Measurements from ENCODE around the gene NBL1. TPM values are rescaled to one million over a fixed set of nuclear protein-coding genes. Genes with fewer than 3 reads are reported as not detected.

NBL1 gene
- polyA plus RNA-seq, 3 donors = 0.07 TPM; not detected in 2

DNA sequence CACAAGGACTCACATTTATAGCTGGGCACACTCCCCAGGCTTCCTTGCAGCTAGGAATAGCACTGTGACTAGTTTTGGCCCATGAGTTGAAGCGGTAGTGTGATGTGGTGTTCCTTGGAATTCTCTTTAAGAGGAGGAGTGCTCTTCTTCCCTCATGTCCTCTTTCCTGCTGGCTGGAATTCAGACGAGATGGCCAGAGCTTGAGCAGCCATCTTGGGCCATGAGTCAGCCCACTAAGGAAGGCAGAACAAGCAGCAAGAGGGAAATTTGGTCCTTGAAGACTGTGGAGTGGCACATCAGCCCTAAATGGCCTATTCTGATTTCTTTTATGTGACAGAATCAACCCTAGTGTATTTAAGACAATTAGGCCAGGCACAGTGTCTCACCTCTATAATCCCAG, 40.6 kb downstream of the NBL1 start:
- Mint-ChIP-seq H3K27me3 (ENCODE audit: low read depth in 3 of 3) (peaks cover 0 to 3% (median 0%) of the 10 kb centered on the region in 3 donors), H3K4me3 (no peak overlapping the region), H3K27ac (no peak overlapping the region), H3K4me1 (no peaks in the 10 kb centered on the region), H3K36me3 (peaks cover 33 to 35% of the 10 kb centered on the region in 2 donors), H3K9me3 (peaks cover 2 to 10% (median 9%) of the 10 kb centered on the region in 7 donors)
- Histone ChIP-seq H3K9ac (ENCODE audit: insufficient read depth, low read length, poor library complexity, severe bottlenecking) (no peak overlapping the region), H3K79me2 (ENCODE audit: insufficient read depth, low read length) (no peaks in the 10 kb centered on the region), H3K4me2 (replicated peaks; ENCODE audit: extremely low read depth, low read length, poor library complexity, severe bottlenecking) (no peak overlapping the region), H2AFZ (ENCODE audit: insufficient read depth, low read depth, low read length, poor library complexity, severe bottlenecking) (no peak overlapping the region), H3K27ac (ENCODE audit: low read depth in 1 of 2, low read length in 2 of 2) (no peak overlapping the region), H3K27me3 (ENCODE audit: control insufficient read depth in 2 of 2, insufficient read depth in 2 of 2, low read length in 2 of 2) (no peaks in the 10 kb centered on the region), H3K36me3 (replicated peaks in 1 of 2; ENCODE audit: control insufficient read depth in 1 of 2, insufficient read depth in 2 of 2, low read length in 2 of 2) (peaks cover 8 to 35% of the 10 kb centered on the region in 2 donors), H3K4me1 (ENCODE audit: control insufficient read depth in 1 of 2, insufficient read depth in 2 of 2, low read length in 2 of 2) (no peaks in the 10 kb centered on the region), H4K20me1 (ENCODE audit: insufficient read depth, low read length) (no peaks in the 10 kb centered on the region), H3K9me3 (replicated peaks in 1 of 2; ENCODE audit: control insufficient read depth in 1 of 2, insufficient read depth in 1 of 2, low read length in 2 of 2) (peaks cover 3 to 9% of the 10 kb centered on the region in 2 donors), H3K4me3 (replicated peaks in 1 of 3; ENCODE audit: low read depth in 2 of 3, low read length in 3 of 3) (no peak overlapping the region)
- WGBS (ENCODE audit: insufficient coverage) = 100% methylated on average over 1 of the region's 2 CpGs
- TF ChIP-seq, protein P1, sequence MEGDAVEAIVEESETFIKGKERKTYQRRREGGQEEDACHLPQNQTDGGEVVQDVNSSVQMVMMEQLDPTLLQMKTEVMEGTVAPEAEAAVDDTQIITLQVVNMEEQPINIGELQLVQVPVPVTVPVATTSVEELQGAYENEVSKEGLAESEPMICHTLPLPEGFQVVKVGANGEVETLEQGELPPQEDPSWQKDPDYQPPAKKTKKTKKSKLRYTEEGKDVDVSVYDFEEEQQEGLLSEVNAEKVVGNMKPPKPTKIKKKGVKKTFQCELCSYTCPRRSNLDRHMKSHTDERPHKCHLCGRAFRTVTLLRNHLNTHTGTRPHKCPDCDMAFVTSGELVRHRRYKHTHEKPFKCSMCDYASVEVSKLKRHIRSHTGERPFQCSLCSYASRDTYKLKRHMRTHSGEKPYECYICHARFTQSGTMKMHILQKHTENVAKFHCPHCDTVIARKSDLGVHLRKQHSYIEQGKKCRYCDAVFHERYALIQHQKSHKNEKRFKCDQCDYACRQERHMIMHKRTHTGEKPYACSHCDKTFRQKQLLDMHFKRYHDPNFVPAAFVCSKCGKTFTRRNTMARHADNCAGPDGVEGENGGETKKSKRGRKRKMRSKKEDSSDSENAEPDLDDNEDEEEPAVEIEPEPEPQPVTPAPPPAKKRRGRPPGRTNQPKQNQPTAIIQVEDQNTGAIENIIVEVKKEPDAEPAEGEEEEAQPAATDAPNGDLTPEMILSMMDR (IDR thresholded peaks at IDR 0.05) = no peak
- intact Hi-C loops (cut with micrococcal nuclease) = no loop called here
- no peak for DNase-seq

DNA sequence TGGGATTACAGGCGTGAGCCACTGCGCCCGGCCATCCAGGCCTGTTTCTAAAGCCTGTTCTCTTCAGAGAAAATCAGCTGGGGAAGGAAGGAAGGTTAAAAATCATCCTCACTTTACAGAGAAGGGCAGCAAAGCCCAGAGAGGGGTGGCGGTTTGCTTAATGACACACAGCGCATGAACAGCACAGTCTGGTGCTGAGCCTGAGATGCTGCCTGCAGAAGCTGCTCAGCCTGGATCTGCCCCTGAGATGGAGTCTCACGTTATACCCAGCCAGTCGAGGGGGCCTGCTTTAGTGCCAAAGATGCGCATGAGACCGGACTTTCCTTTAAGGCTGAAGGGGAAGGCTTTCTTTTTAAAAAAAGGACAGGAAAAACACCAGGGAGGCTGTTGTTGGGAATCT, 41.9 kb downstream of the NBL1 start:
- TF ChIP-seq, protein P1 (IDR thresholded peaks at IDR 0.05) = no peak
- Mint-ChIP-seq H3K4me3 (no peak overlapping the region), H3K9me3 (peaks cover 15 to 23% (median 21%) of the 10 kb centered on the region in 7 donors), H3K4me1 (no peaks in the 10 kb centered on the region), H3K27ac (no peak overlapping the region), H3K27me3 (ENCODE audit: low read depth in 3 of 3) (peaks cover 0 to 2% (median 0%) of the 10 kb centered on the region in 3 donors), H3K36me3 (peaks cover 44 to 46% of the 10 kb centered on the region in 2 donors)
- no peaks in the 10 kb centered on the region for H4K20me1 ChIP-seq (ENCODE audit: insufficient read depth, low read length)
- intact Hi-C loops (cut with micrococcal nuclease) = no loop called here
- no peaks in the 10 kb centered on the region for H3K4me1 ChIP-seq (ENCODE audit: control insufficient read depth in 1 of 2, insufficient read depth in 2 of 2, low read length in 2 of 2)
- no peak for DNase-seq
- H3K9ac ChIP-seq (ENCODE audit: insufficient read depth, low read length, poor library complexity, severe bottlenecking) = no peak overlapping the region
- 83% methylated on average over 5 of the region's 9 CpGs for WGBS (ENCODE audit: insufficient coverage)
- no peak overlapping the region for H2AFZ ChIP-seq (ENCODE audit: insufficient read depth, low read depth, low read length, poor library complexity, severe bottlenecking)
- H3K9me3 ChIP-seq (replicated peaks in 1 of 2; ENCODE audit: control insufficient read depth in 1 of 2, insufficient read depth in 1 of 2, low read length in 2 of 2) = peaks cover 14 to 21% of the 10 kb centered on the region in 2 donors
- no peaks in the 10 kb centered on the region for H3K79me2 ChIP-seq (ENCODE audit: insufficient read depth, low read length)
- H3K27ac ChIP-seq (ENCODE audit: low read depth in 1 of 2, low read length in 2 of 2) = no peak overlapping the region
- no peak overlapping the region for H3K4me3 ChIP-seq (replicated peaks in 1 of 3; ENCODE audit: low read depth in 2 of 3, low read length in 3 of 3)
- H3K4me2 ChIP-seq (replicated peaks; ENCODE audit: extremely low read depth, low read length, poor library complexity, severe bottlenecking) = no peak overlapping the region
- H3K36me3 ChIP-seq (replicated peaks in 1 of 2; ENCODE audit: control insufficient read depth in 1 of 2, insufficient read depth in 2 of 2, low read length in 2 of 2) = peaks cover 8 to 49% of the 10 kb centered on the region in 2 donors
- H3K27me3 ChIP-seq (ENCODE audit: control insufficient read depth in 2 of 2, insufficient read depth in 2 of 2, low read length in 2 of 2) = no peaks in the 10 kb centered on the region
